NB4 (cell line): ENCODE measurements around the gene CSNK2A1.
A peak's percentile ranks its signal among the peaks of the same experiment; 100 is the strongest.

Experiments
- DNase-seq: peaks from one replicate; pipeline ENCODE4 v3.0.0; 2010; ENCODE audit warnings: low read depth
- H3K4me3 ChIP-seq: one replicate; pipeline ENCODE4 v1.5.1; 2011; ENCODE audit warnings: mild to moderate bottlenecking, low read depth, low read length, moderate library complexity
- MYC ChIP-seq: IDR thresholded peaks from 2 replicates; pipeline ENCODE4 v1.6.1; 2011; ENCODE audit warnings: low read depth, low read length
- POLR2A ChIP-seq: IDR thresholded peaks from 2 replicates; pipeline ENCODE4 v1.6.1; 2011; ENCODE audit warnings: mild to moderate bottlenecking; ENCODE audit not compliant: insufficient read length; ENCODE audit errors: extremely low read depth
- TF ChIP-seq, protein P1 (sequence below): IDR thresholded peaks from 2 replicates; pipeline ENCODE4 v1.6.1; 2011; ENCODE audit warnings: low read depth, low read length
- TF ChIP-seq, protein P2 (sequence below): IDR thresholded peaks from one replicate; pipeline ENCODE4 v1.5.1; 2012; ENCODE audit warnings: low read depth, low read length

Gene CSNK2A1

DNA sequence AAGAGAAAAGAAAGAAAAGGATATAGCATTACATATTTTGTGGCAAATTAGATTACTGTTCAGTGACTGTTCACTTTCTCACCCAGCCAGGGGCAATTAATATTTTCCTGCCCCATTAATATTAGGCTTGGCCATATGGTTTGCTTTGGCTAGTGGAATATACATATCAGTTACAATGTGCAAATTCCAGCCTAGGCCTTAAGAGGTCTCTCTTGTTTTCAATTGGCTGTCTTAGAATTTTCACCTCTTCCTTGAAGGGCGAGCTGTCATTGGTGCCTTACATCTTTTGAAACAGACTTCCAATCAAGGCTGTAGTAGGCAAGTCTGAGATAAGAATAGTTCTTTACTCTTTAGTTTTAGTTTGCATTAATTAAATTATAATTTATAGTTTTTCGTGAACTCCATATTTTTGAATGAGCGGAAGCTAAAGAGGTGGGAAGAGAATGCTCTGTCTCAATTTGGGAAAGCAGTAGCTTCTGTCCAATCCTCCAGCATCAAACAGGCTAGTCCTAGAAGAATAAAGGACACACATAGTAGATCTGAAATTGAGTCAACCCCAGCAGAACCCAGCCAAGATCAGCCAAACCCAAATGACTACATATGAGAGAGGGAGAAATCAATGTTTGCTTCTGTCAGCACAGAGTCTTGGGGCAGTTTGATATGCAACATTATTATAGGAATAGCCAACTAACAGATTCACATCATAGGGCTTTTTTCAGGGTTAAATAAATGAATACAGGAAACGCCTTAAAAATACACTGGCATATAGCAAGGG, 6.3 kb upstream of the CSNK2A1 start:
- peak; percentile 20 for DNase-seq
- no peak overlapping the region for H3K4me3 ChIP-seq
- TF ChIP-seq, protein P1, sequence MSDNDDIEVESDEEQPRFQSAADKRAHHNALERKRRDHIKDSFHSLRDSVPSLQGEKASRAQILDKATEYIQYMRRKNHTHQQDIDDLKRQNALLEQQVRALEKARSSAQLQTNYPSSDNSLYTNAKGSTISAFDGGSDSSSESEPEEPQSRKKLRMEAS, result no peak
- TF ChIP-seq POLR2A, result no peak
- TF ChIP-seq MYC, result no peak
- TF ChIP-seq, protein P2, sequence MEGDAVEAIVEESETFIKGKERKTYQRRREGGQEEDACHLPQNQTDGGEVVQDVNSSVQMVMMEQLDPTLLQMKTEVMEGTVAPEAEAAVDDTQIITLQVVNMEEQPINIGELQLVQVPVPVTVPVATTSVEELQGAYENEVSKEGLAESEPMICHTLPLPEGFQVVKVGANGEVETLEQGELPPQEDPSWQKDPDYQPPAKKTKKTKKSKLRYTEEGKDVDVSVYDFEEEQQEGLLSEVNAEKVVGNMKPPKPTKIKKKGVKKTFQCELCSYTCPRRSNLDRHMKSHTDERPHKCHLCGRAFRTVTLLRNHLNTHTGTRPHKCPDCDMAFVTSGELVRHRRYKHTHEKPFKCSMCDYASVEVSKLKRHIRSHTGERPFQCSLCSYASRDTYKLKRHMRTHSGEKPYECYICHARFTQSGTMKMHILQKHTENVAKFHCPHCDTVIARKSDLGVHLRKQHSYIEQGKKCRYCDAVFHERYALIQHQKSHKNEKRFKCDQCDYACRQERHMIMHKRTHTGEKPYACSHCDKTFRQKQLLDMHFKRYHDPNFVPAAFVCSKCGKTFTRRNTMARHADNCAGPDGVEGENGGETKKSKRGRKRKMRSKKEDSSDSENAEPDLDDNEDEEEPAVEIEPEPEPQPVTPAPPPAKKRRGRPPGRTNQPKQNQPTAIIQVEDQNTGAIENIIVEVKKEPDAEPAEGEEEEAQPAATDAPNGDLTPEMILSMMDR, result no peak

DNA sequence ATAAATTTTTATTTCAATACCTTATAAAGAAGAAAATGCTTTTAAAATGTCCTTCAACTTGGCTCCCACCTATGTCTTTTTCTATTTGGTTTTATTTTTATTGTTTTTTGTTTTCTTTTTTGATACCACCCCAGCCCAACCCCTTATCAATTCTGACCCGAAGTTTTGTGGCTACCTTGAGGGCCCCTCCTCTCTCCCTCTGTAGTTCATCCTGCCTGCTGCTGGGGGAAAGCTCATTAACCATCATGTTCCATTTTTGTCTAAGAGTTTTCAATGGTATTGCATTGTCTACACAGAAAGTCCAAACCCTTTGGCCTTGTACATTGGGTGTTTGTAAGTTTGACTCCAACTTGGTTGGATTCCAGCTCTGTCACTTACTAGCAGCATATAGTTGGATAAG, 5.3 kb upstream of the CSNK2A1 start:
- no peak for DNase-seq
- no peak for TF ChIP-seq POLR2A
- TF ChIP-seq, protein P1, result no peak
- no peak for TF ChIP-seq MYC
- TF ChIP-seq, protein P2, result no peak

DNA sequence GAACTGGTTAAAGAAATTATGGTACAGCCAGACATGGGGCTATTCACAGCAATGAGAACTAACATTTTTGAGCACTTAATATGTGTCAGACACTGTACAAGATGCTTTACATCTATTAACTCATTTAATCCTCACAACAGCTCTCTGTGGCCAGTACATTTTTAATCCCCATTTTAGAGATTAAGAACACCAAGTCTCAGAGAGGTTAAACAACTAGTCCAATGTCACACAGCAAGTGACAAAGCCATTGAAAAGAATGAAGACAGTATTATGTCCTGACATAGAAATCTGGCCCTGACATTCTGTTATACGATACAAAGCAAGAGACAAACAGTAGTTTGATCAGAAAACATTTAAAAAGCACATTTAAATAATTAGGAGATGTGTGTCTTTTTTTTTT, 3.8 kb upstream of the CSNK2A1 start:
- no peak overlapping the region for H3K4me3 ChIP-seq
- TF ChIP-seq, protein P1, result no peak
- no peak for TF ChIP-seq POLR2A
- DNase-seq, result no peak

More for the DNA sequence above, 5.3 kb upstream of the CSNK2A1 start:
- no peak overlapping the region for H3K4me3 ChIP-seq

DNA sequence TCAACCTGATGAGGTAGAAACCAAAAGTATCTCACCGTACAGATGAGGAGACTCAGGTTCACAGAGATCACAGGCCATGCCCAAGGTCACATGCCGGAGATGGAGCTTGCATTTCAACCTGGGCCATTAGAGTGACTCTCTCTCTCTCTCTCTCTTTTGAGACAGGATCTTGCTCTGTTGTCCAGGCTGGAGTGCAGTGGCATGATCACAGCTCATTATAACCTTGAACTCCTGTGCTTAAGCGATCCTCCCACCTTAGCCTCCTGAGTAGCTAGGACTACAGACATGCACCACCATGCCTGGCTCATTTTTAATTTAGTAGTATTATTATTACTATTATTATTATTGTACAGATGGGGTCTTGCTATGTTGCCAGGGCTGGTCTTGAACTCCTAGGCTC, 2.8 kb upstream of the CSNK2A1 start:
- TF ChIP-seq MYC, result no peak
- TF ChIP-seq POLR2A, result no peak
- TF ChIP-seq, protein P2, result no peak
- TF ChIP-seq, protein P1, result no peak
- no peak overlapping the region for H3K4me3 ChIP-seq
- no peak for DNase-seq

DNA sequence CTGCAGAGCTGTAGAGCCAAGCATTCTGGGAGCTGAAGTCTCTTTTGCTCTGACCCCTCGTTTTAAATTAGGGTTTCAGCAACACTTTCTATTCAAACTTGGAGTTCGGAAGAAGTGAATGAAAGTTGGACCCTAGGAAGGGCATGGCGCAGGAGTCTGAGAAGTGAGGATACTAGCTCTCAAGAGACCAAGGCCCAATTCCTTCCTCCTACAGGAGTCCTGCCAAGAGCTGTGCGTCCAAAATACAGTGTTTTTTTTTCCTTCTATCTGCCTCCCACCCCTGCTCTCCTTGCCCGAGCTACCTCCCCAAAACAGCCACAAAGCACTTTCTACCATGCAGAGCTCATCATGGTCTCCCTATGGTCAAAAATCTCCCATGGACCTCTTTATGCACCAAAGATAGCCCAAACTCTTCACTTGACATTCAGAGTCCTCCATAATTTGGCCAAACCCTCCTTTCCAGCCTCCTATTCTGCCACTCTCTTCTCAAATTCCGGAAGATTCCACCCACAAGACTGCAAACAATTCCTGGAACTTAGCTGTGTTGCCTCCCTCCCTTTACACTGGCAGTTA, 649 bp upstream of the CSNK2A1 start:
- peak overlapping the region; percentile 58 for H3K4me3 ChIP-seq
- no peak for DNase-seq
- no peak for TF ChIP-seq POLR2A
- TF ChIP-seq MYC, result no peak
- TF ChIP-seq, protein P2, result no peak
- TF ChIP-seq, protein P1, result no peak

DNA sequence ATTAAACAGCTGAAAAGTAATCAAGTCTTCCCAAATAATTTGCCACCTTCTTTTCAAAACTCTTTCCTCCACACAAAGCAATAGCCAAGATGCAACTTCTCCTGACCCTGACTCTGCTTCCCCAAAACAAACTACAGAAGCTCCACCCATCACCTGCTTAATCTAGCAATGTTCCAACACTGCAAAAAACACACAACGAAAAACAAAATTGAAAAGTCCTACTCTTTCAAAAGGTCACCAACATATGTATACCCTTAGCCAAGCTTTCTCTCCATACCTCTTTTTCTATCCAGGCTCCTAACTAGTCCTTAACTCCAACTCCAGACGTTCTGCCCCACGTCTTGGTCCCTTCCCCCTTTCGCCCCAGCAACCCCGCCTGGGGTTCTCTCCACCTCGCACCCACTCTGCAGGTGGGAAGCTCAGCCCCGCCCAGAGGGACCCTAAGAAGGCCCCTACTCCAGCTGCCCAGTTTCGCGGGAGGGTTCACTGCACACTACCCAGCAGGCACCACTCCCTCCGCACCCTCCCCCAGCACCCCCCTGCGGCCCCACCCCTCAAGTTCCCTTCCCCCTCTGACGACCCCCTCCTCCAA, 717 bp downstream of the CSNK2A1 start:
- peak; percentile 58 for DNase-seq
- H3K4me3 ChIP-seq, result peak overlapping the region; percentile 91
- TF ChIP-seq POLR2A, result no peak
